GM12891 (cell line): ENCODE results near the gene TDRD7.

ENCODE experiments used
- PAX5 ChIP-seq: IDR thresholded peaks from 2 replicates; pipeline ENCODE4 v1.6.1; 2011; ENCODE audit warnings: low read length, moderate library complexity, mild to moderate bottlenecking; ENCODE audit not compliant: insufficient read depth, severe bottlenecking
- POLR2A ChIP-seq: IDR thresholded peaks from 2 replicates; pipeline ENCODE4 v1.6.1; 2011; ENCODE audit warnings: low read depth, low read length, control low read depth
- POLR2AphosphoS5 ChIP-seq: IDR thresholded peaks from 2 replicates; pipeline ENCODE4 v1.6.1; 2011; ENCODE audit warnings: low read depth, low read length, control low read depth
- POU2F2 ChIP-seq: IDR thresholded peaks from 2 replicates; pipeline ENCODE4 v1.6.1; 2011; ENCODE audit warnings: low read depth, mild to moderate bottlenecking, control low read depth, low read length, moderate library complexity
- SPI1 ChIP-seq: IDR thresholded peaks from 2 replicates; pipeline ENCODE4 v1.6.1; 2011; ENCODE audit warnings: low read depth, low read length, control low read depth
- TAF1 ChIP-seq: IDR thresholded peaks from 2 replicates; pipeline ENCODE4 v1.6.1; 2011; ENCODE audit warnings: low read depth, low read length, control low read depth

- TF ChIP-seq POLR2A, result no peak
- TF ChIP-seq TAF1, result no peak
- TF ChIP-seq POLR2AphosphoS5, result no peak
- no peak for TF ChIP-seq POU2F2
- no peak for TF ChIP-seq SPI1
- no peak for TF ChIP-seq PAX5
Observed at GRCh38 chr9:97438257-97438656, 26.4 kb downstream of the TDRD7 start.
